NCI-H524 treated with DMSO at 0.1 percent for 48 hours (cell line): ENCODE measurements around the gene BCL11B.

Experiments used
- DNase-seq: peaks from one replicate; lab custom pipeline; 2025; lab: John Stamatoyannopoulos, UW

BCL11B gene

DNA sequence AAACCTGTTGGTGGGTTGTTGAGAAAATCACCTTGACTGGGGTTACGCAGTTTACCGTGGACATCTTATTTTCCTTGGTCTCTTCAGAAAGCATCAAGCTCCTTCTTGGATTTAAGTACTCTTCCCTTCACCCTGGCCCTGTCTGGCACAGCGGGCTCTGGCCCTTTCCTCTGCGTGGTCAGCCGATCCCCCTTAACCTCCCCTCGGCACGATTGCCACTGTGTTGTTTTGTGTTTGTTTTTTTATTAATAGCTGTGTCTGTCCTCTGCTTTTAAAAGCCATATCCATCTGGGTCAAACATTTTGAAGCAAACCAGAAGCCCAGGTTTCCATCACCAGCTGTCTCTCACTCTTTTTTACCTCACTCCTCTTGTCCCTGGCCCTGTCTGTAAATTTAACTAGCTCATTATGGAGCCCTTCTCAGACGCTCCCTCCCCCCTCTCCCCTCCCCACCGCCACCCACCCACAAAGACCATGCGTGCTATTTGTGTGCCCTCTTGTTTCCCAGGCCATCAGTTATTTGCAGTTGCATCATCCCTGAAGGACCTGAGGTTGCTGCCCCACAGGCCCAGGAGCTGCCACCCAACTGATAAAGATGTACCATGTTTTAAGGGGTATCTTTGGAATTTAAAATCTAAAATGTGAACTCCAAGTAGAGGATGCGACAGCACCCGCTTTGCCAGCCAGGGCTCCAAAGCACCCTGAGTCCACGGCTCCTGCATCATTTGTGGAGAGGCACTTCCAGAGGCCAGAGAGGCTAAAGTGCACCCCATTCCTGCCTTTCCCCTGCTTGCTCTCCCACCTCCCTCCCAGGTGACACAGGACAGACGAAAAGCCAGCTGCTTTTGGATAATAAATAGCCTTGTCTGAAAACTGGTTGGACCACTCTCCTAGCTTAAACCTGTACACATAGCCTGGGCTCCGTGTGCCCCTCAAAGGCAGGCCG, 3.9 kb downstream of the BCL11B start:
- DNase-seq = no peak

DNA sequence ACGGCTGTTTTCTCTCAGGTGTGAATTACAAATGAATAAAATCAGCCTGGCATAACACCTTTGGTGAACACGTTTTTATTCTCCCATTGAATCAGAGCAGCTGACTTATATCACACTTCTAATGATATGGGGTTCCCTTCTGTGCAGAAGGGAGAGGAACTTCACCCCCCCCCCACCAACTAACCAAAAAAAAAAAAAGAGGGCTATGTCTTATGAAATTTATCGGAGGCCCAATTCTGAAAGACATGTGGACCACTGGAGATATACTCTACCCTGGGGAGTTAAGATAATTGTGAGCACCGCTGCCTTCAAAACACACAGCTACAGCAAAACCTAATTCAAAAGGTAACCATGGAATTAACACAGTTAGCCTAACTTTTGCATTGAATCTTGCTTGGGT, 4.6 kb downstream of the BCL11B start:
- no peak for DNase-seq

DNA sequence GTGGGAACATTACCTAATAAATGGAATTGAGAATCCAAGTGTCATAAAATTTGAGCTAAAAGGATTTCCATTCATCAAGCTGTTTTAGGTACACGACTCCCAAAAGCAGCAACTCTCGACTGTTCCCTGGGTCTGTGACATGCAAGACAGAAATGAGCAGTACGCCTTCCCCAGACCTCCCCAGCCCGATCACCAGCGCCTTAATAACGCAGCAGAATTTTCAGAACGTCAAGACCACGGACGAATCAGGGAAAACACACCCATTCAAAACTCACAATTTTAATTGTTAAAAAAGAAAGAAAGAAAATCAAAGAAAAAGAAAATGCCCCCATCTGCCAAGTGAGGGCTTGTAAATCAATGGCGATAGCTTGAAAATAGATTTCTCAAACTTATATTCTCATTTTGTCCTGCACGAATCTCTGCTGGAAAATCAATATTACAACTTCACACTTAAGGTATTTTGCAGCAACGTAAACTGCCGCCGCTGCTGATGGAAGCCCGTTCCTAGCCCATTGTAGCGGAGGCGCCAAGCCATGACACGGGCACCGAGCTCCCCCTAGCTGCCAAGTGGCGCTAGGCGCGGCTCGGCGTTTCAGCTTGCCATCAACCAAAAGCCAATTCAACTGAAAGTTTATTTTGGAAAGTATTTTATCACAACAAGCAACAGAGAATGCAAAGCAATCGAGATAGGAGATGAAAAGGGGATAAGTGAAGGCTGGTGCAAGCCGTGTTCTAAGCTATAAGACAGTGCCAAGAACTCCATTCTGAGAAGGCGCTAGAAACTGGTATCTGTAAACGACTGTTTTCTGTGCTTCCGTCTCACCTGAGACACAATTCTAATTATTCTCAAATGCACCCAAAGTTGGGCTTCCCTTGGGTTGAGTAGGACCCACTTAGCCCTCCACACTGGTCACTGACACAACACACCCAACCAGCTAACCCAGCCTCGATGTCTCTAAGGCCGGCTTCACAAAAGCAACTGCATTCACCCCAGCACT, 5.5 kb downstream of the BCL11B start:
- no peak for DNase-seq

DNA sequence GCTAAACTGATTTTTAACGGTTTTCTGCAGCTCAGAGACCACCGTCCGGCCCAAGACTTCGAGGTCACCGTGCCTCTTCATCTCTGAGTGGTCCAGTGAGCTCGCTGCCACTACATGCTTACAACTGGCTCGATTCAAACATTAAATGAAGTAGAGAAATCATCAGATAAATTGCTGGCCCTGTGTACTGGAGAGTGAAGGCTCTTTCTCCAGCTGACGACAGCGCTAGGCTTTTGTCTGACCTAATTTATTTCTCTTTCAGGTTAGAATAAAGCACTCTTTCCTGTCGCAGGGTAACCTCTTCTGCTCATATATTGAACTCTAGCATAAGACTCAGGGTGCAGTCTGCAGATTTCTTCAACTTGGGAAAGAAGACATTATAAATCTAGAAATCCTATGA, 6.4 kb downstream of the BCL11B start:
- no peak for DNase-seq

- no peak for DNase-seq
These were observed 7.1 kb downstream of the BCL11B start for GRCh38 chr14:99264691-99265450.

GRCh38 chr14:99263564-99264330, 8.2 kb downstream of the BCL11B start:
- DNase-seq = no peak

DNA sequence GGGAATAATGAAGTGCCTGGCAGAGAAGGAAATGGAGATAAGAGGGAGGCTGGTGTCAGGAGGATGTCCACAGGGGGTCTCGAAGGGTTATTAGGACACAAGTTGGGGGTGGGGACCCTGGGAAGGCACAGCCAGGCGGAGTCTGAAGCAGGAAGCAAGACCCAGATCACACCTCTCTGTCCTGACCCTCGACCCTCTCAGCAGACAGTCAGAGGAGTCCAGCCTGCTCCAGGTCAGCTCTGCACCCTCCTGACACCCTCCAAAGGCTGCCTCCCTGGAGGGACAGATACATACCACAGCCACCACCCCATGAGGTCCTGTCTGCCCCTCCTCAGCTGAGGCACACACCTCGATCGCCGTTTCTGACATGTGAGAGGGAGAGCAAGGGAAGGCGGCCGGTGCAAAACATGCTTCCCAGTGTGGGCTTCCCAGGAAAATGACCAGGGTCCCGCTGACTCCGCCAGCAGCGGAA, 9.0 kb downstream of the BCL11B start:
- DNase-seq = no peak

DNA sequence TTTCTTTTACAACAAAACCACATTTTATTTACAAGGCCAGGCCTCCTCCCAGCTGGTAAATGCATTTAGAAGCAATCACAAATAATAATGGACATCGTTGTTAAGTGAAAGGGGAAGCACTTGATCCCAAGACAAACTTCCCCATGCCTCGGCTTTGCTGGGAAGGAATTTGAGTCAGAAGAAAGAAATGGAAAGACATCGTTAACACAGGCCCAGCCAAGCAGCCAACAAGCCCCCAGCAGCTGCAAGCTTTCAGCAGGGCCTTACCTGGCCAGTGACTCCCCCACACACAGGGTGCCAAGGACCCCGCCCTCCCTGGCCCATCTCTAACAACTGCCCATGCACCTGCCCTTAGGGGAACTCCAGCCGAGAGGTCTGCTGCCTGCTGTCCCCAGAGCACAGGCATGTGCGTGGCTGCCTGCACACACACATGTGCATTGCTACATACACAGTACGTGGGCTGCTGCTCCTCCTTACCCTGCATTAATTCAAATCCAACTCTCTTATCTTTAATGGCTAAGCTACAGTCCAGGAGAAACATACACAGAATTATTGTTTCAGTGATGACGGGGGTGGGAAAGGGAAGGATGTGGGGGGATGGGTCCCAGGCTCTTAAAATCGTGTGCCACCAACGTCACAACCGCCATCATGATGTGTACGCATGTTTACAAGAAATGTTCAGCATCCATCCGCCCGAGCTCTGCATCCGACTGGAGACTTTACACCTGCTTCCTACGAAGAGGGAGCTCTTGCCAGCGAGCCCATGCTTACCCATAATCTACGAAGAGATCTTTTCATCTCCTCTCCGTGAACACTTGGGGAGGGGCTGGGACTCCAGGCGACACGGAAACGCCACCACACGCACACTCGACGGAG, 9.8 kb downstream of the BCL11B start:
- no peak for DNase-seq

- DNase-seq = no peak
These were observed 11.1 kb downstream of the BCL11B start for GRCh38 chr14:99260587-99261551.

GRCh38 chr14:99260116-99260515, 11.9 kb downstream of the BCL11B start:
- no peak for DNase-seq

DNA sequence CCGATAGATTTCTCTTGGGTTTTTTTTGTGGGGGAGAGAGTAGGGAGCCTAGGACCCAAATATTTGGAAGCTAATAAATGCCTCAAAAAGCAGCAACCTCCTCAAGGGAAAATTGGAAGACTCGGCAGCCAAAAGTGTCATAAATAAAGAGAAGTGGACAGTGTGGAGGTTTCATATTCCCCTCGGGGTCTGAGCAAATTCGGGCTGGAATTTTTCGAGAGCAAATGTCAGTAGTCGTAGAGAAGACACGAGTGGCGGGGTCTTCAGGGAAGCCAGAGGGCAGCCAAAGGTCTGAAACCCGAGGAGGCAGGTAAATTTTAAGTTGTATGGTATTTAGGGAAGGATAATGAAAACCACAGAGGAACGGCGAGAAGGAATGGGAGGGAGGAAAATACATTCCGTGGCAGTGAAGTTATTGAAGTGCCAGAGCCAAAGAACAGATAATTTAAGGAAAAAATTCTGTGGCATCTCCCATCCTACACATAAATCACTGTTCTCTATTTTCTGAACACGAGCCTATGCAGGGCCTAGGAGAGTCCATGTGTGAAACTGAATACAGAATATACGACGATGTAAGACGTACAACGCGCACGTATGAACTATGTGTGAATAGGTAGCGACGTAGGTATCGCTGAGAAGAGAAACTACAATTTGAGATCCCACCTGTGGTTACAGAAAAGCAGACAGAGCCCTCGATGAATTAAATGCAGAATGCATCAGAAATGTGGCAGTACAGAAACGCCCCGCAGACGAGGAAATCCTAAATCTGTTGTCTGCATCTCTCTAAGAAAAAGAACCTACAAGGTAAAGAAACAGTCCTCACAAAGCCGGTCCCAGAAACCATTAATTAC, 12.9 kb downstream of the BCL11B start:
- no peak for DNase-seq

GRCh38 chr14:99258341-99258861, 13.6 kb downstream of the BCL11B start:
- no peak for DNase-seq

DNA sequence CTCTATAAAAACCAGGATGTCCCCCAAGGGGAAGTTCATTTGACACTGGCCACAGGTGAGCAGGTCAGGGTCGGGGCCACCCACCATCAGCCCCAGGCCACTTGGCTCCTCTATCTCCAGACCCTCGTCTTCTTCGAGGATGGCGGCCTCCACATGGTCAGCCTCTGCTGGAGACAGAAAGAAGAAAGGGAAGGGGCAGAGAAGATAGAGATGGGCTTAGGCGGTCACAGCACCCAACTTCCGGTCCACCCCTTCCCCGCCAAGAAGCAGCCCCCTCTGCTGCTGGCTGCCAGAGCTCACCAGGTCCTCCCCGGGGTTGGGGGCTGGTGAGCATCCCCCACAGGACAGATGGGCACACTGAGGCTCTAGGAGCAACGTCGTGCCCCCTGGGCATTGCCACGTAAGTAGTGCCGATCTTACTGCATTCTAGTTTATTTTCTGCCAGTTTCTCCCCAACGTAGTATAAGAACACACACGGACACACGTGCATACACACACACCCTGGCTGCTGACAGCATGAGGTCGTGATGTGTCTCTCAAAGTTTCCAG, 14.2 kb downstream of the BCL11B start:
- DNase-seq = no peak

- DNase-seq = no peak
These were observed 14.8 kb downstream of the BCL11B start for GRCh38 chr14:99257122-99257672.

DNA sequence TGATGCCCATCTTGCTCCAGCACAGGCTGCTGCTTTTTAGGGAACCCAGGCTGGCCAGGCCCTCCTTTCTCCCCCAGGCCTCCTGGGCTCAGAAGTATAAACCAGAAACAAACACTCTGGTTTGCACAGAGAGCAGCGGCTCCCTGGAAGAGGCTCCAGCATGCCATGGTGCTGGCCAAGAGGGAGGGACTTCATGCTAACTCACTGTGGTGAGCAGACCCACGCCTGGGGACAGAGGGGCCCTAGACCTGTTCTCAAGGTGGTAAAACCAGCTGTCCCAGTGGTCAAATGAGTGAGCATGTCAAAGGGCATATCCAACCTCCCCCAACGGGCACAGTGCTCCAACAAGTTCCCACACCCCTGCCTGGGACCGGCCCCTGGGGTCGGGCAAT, 15.5 kb downstream of the BCL11B start:
- DNase-seq = no peak

GRCh38 chr14:99255621-99256482, 16.1 kb downstream of the BCL11B start:
- no peak for DNase-seq
